ENCODE measurements around the gene KRTAP2-1. TPM values are rescaled to one million over a fixed set of nuclear protein-coding genes. Genes with fewer than 3 reads are reported as not detected.
"Not testable (repeated sequence)": the region's sequence is repeated elsewhere in the genome, so short reads cannot be mapped to it uniquely, and the experiment has no call there.

The KRTAP2-1 gene
- total RNA-seq, 4 donors from 2014 or later, result not detected

GRCh38 chr17:41004397-41004796 is 42.7 kb downstream of the KRTAP2-1 start:
- H3K4me1 ChIP-seq, result no peaks in the 10 kb centered on the region
- no peak overlapping the region for H3K4me3 ChIP-seq
- WGBS, 2 donors, result 93 to 96% methylated on average over 3 of the region's 3 CpGs
- no peak for DNase-seq (ENCODE audit: low spot score in 2 of 2)
- H3K9me3 ChIP-seq, result no peaks in the 10 kb centered on the region
- no peaks in the 10 kb centered on the region for H3K36me3 ChIP-seq
- no peak overlapping the region for H3K27ac ChIP-seq
- H3K27me3 ChIP-seq, result no peaks in the 10 kb centered on the region
- no peak for TF ChIP-seq EP300 (IDR thresholded peaks at IDR 0.05)
- TF ChIP-seq POLR2A (IDR thresholded peaks at IDR 0.05), result no peak
- no peak for TF ChIP-seq CTCF (IDR thresholded peaks at IDR 0.05)

GRCh38 chr17:41003926-41004325 is 43.2 kb downstream of the KRTAP2-1 start:
- DNase-seq (ENCODE audit: low spot score in 2 of 2), result no peak
- Histone ChIP-seq H3K9me3 (no peaks in the 10 kb centered on the region), H3K36me3 (no peaks in the 10 kb centered on the region), H3K4me3 (no peak overlapping the region), H3K4me1 (no peaks in the 10 kb centered on the region), H3K27me3 (no peaks in the 10 kb centered on the region), H3K27ac (no peak overlapping the region)
- TF ChIP-seq EP300 (IDR thresholded peaks at IDR 0.05) (no peak), POLR2A (IDR thresholded peaks at IDR 0.05) (no peak), CTCF (IDR thresholded peaks at IDR 0.05) (no peak)
- 65 to 68% methylated on average over 4 of the region's 4 CpGs for WGBS, 2 donors

- TF ChIP-seq CTCF (IDR thresholded peaks at IDR 0.05) (no peak), POLR2A (IDR thresholded peaks at IDR 0.05) (no peak), EP300 (IDR thresholded peaks at IDR 0.05) (no peak)
- no peak for DNase-seq (ENCODE audit: low spot score in 2 of 2)
- no peaks in the 10 kb centered on the region for H3K27me3 ChIP-seq
- WGBS, 2 donors, result 35 to 40% methylated on average over 5 of the region's 5 CpGs
- no peak overlapping the region for H3K4me3 ChIP-seq
- H3K9me3 ChIP-seq, result no peaks in the 10 kb centered on the region
- H3K4me1 ChIP-seq, result no peaks in the 10 kb centered on the region
- H3K27ac ChIP-seq, result no peak overlapping the region
- no peaks in the 10 kb centered on the region for H3K36me3 ChIP-seq
Measured at GRCh38 chr17:41002814-41003213, 44.3 kb downstream of the KRTAP2-1 start.

- Histone ChIP-seq H3K9me3 (no peaks in the 10 kb centered on the region), H3K27ac (no peak overlapping the region), H3K36me3 (no peaks in the 10 kb centered on the region), H3K4me1 (no peaks in the 10 kb centered on the region), H3K27me3 (peaks cover 0 to under 1% of the 10 kb centered on the region in 2 donors), H3K4me3 (no peak overlapping the region)
- TF ChIP-seq EP300 (IDR thresholded peaks at IDR 0.05), result no peak
- TF ChIP-seq POLR2A (IDR thresholded peaks at IDR 0.05), result no peak
- no peak for TF ChIP-seq CTCF (IDR thresholded peaks at IDR 0.05)
- no peak for DNase-seq (ENCODE audit: low spot score in 2 of 2)
- WGBS, 2 donors, result 68 to 84% methylated on average over 4 of the region's 4 CpGs
Measured at GRCh38 chr17:41001795-41002194, 45.3 kb downstream of the KRTAP2-1 start.

GRCh38 chr17:40999563-40999962 is 47.6 kb downstream of the KRTAP2-1 start, which contains the start of gene KRTAP3-2:
KRTAP3-2 (minus strand) TSS chr17:40999906; CDS start chr17:40999853, 53 bp downstream.
- H3K27me3 ChIP-seq, result not testable (repeated sequence)

GRCh38 chr17:40997361-40997760 is 49.8 kb downstream of the KRTAP2-1 start:
- WGBS, 2 donors, result 56 to 58% methylated on average over 2 of the region's 2 CpGs
- H3K4me3 ChIP-seq, result no peak overlapping the region

More at GRCh38 chr17:40999563-40999962, 47.6 kb downstream of the KRTAP2-1 start, which contains the start of gene KRTAP3-2:
- not testable (repeated sequence) for H3K27ac ChIP-seq; H3K36me3 ChIP-seq; H3K4me3 ChIP-seq; H3K4me1 ChIP-seq; H3K9me3 ChIP-seq; DNase-seq (ENCODE audit: low spot score in 2 of 2)
- 73 to 89% methylated on average over 6 of the region's 6 CpGs for WGBS, 2 donors

More at GRCh38 chr17:40997361-40997760, 49.8 kb downstream of the KRTAP2-1 start:
- TF ChIP-seq EP300 (IDR thresholded peaks at IDR 0.05), result no peak
- TF ChIP-seq CTCF (IDR thresholded peaks at IDR 0.05), result no peak
- TF ChIP-seq POLR2A (IDR thresholded peaks at IDR 0.05), result no peak
- H3K36me3 ChIP-seq, result no peaks in the 10 kb centered on the region
- no peaks in the 10 kb centered on the region for H3K4me1 ChIP-seq
- H3K27me3 ChIP-seq, result peaks cover 0 to 8% of the 10 kb centered on the region in 2 donors
- H3K27ac ChIP-seq, result no peak overlapping the region
- no peak for DNase-seq (ENCODE audit: low spot score in 2 of 2)
- no peaks in the 10 kb centered on the region for H3K9me3 ChIP-seq

All from tibial nerve (tissue), 4 donors.